ENCODE data around the gene PCSK1N.

Gene PCSK1N

GRCh38 chrX:48785540-48786214 lies 49.7 kb downstream of the PCSK1N start:
- TF ChIP-seq CTCF (IDR thresholded peaks at IDR 0.05; ENCODE audit: insufficient read depth, low read length, poor library complexity, severe bottlenecking), result no peak
- TF ChIP-seq EZH2phosphoT487 (conservative IDR thresholded peaks at IDR 0.05; ENCODE audit: low read length), result no peak
- H3K27ac ChIP-seq (ENCODE audit: low read depth, low read length), result no peak overlapping the region
- H3K9ac ChIP-seq (ENCODE audit: low read length), result no peak overlapping the region
- H3K4me2 ChIP-seq (ENCODE audit: low read depth, low read length, poor library complexity, severe bottlenecking), result no peak overlapping the region
- no peaks in the 10 kb centered on the region for H3F3A ChIP-seq (ENCODE audit: insufficient read depth)
- H4K20me1 ChIP-seq (ENCODE audit: low read depth, low read length), result no peaks in the 10 kb centered on the region
- no peaks in the 10 kb centered on the region for H3K9me3 ChIP-seq (ENCODE audit: insufficient read depth, low read length)
- H3K36me3 ChIP-seq (ENCODE audit: low read length), result no peaks in the 10 kb centered on the region
- H2AFZ ChIP-seq (ENCODE audit: low read depth, low read length, severe bottlenecking), result no peak overlapping the region
- no peaks in the 10 kb centered on the region for H3K9me2 ChIP-seq (replicated peaks; ENCODE audit: insufficient read depth, low read length)
- no peaks in the 10 kb centered on the region for H3K79me2 ChIP-seq (ENCODE audit: insufficient read depth, low read length)
- no peak overlapping the region for H3K4me3 ChIP-seq (ENCODE audit: insufficient read depth, low read length, poor library complexity, severe bottlenecking)
- H3K27me3 ChIP-seq (ENCODE audit: low read length), result no peaks in the 10 kb centered on the region

- Histone ChIP-seq H3K9me3 (ENCODE audit: insufficient read depth, low read length) (no peaks in the 10 kb centered on the region), H3F3A (ENCODE audit: insufficient read depth) (no peaks in the 10 kb centered on the region), H3K4me2 (ENCODE audit: low read depth, low read length, poor library complexity, severe bottlenecking) (no peak overlapping the region), H3K27ac (ENCODE audit: low read depth, low read length) (no peak overlapping the region), H4K20me1 (ENCODE audit: low read depth, low read length) (no peaks in the 10 kb centered on the region), H3K4me3 (ENCODE audit: insufficient read depth, low read length, poor library complexity, severe bottlenecking) (no peak overlapping the region), H3K36me3 (ENCODE audit: low read length) (no peaks in the 10 kb centered on the region), H3K9me2 (replicated peaks; ENCODE audit: insufficient read depth, low read length) (no peaks in the 10 kb centered on the region), H3K79me2 (ENCODE audit: insufficient read depth, low read length) (no peaks in the 10 kb centered on the region), H3K9ac (ENCODE audit: low read length) (no peak overlapping the region), H2AFZ (ENCODE audit: low read depth, low read length, severe bottlenecking) (no peak overlapping the region), H3K27me3 (ENCODE audit: low read length) (no peaks in the 10 kb centered on the region)
- TF ChIP-seq EZH2phosphoT487 (conservative IDR thresholded peaks at IDR 0.05; ENCODE audit: low read length) (no peak), CTCF (IDR thresholded peaks at IDR 0.05; ENCODE audit: insufficient read depth, low read length, poor library complexity, severe bottlenecking) (no peak)
Measured at GRCh38 chrX:48785186-48785539, 50.2 kb downstream of the PCSK1N start.

DNA sequence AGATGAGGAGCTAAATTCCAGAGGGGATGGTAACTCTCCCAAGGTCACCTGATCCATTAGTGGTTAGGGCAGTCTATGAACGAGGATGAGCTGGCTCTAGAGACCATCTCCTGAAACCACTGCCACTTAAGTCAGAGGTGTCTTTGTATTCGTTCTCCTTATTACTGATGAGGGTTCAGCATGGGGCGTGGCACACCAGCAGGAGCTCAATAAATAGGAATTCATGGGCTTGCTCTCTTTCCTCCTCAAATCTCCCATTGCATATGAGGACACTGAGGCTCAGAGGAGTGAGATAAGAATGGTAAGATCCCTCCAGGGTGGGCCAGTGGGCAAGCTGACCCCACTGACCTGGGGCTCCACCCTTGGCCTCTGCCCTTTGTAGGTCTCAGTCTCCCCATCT lies 50.7 kb downstream of the PCSK1N start:
- Histone ChIP-seq H3K9me2 (replicated peaks; ENCODE audit: insufficient read depth, low read length) (no peaks in the 10 kb centered on the region), H2AFZ (ENCODE audit: low read depth, low read length, severe bottlenecking) (no peak overlapping the region), H3K27me3 (ENCODE audit: low read length) (no peaks in the 10 kb centered on the region), H3F3A (ENCODE audit: insufficient read depth) (no peaks in the 10 kb centered on the region), H3K36me3 (ENCODE audit: low read length) (no peaks in the 10 kb centered on the region), H3K4me3 (ENCODE audit: insufficient read depth, low read length, poor library complexity, severe bottlenecking) (no peak overlapping the region), H3K4me2 (ENCODE audit: low read depth, low read length, poor library complexity, severe bottlenecking) (no peak overlapping the region), H3K27ac (ENCODE audit: low read depth, low read length) (no peak overlapping the region), H3K9ac (ENCODE audit: low read length) (no peak overlapping the region), H3K9me3 (ENCODE audit: insufficient read depth, low read length) (no peaks in the 10 kb centered on the region), H3K79me2 (ENCODE audit: insufficient read depth, low read length) (no peaks in the 10 kb centered on the region), H4K20me1 (ENCODE audit: low read depth, low read length) (no peaks in the 10 kb centered on the region)
- TF ChIP-seq CTCF (IDR thresholded peaks at IDR 0.05; ENCODE audit: insufficient read depth, low read length, poor library complexity, severe bottlenecking), result no peak
- no peak for TF ChIP-seq EZH2phosphoT487 (conservative IDR thresholded peaks at IDR 0.05; ENCODE audit: low read length)

Measured in SU-DHL-6 (cell line).